Memory B cell (primary cell): ENCODE data around the gene DDIT4L.
"Not testable (repeated sequence)": the region's sequence is repeated elsewhere in the genome, so short reads cannot be mapped to it uniquely, and the experiment has no call there.

ENCODE experiments used
- ATAC-seq: fragments of 150-1000 bp; cut with Tn5 transposase; 2 replicates; pipeline ENCODE4 v1.10.0; 2021; ENCODE audit warnings: low read depth, mild to moderate bottlenecking, moderate library complexity
- DNase-seq, 2 donors: peaks; one replicate each; pipeline ENCODE4 v3.0.0; 2022; ENCODE audit warnings: low spot score in 2 of 2
- H3K27ac Mint-ChIP-seq: one replicate; pipeline ENCODE4 v1.8.0; 2022; ENCODE audit warnings: mild to moderate bottlenecking, moderate library complexity, mixed read lengths
- H3K27me3 Mint-ChIP-seq: one replicate; pipeline ENCODE4 v1.8.0; 2022; ENCODE audit warnings: mixed read lengths
- H3K36me3 Mint-ChIP-seq: one replicate; pipeline ENCODE4 v1.8.0; 2022; ENCODE audit warnings: mild to moderate bottlenecking, mixed read lengths
- H3K4me1 Mint-ChIP-seq: one replicate; pipeline ENCODE4 v1.8.0; 2022; ENCODE audit warnings: mixed read lengths
- H3K4me3 Mint-ChIP-seq: one replicate; pipeline ENCODE4 v1.8.0; 2022; ENCODE audit warnings: mild to moderate bottlenecking, moderate library complexity, mixed read lengths
- H3K9me3 Mint-ChIP-seq: one replicate; pipeline ENCODE4 v1.8.0; 2022; ENCODE audit warnings: mixed read lengths

Gene DDIT4L

GRCh38 chr4:100189820-100190642 is at the start of gene DDIT4L:
TSS of gene DDIT4L (minus strand) at chr4:100190468. CDS start at chr4:100189983, 485 bp downstream.
- H3K27ac Mint-ChIP-seq = no peak within 1 kb of the TSS
- ATAC-seq (peak; percentile 56), DNase-seq (no peak)
- peaks cover 13% of the 10 kb centered on the region for H3K4me1 Mint-ChIP-seq
- H3K9me3 Mint-ChIP-seq = no peaks in the 10 kb centered on the region
- H3K36me3 Mint-ChIP-seq = no peaks in the 10 kb centered on the region
- peak within 1 kb of the TSS; percentile 81 for H3K4me3 Mint-ChIP-seq
- peaks cover 20% of the 10 kb centered on the region for H3K27me3 Mint-ChIP-seq

- H3K4me3 Mint-ChIP-seq = no peak overlapping the region
- no peak overlapping the region for H3K27ac Mint-ChIP-seq
- H3K4me1 Mint-ChIP-seq = no peaks in the 10 kb centered on the region
- no peak for DNase-seq
- ATAC-seq = no peak
- peaks cover 3% of the 10 kb centered on the region for H3K9me3 Mint-ChIP-seq
- no peaks in the 10 kb centered on the region for H3K36me3 Mint-ChIP-seq
- peaks cover 3% of the 10 kb centered on the region for H3K27me3 Mint-ChIP-seq
Measured at GRCh38 chr4:100240008-100240407, 49.7 kb upstream of the DDIT4L start.

DNA sequence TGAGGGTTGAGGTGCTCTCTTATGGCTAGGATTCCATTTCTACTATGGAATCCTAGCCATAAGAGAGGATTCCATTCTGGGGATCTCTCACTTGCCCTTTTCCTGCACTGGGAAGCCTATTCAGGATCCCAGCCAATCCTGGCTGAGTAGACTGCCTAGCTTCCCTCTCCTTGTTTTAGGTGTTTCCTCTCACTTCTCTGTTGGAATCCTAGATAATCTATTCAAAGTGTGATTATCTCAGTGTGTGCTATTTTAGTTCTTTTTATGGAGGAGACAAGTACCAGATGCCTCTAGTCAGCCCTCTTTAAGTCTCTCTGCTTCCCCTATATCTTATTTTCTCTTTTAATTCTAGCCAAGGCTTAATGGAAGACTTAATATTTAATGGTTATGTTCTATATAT is 34.5 kb upstream of the DDIT4L start:
- peaks cover 3% of the 10 kb centered on the region for H3K27me3 Mint-ChIP-seq
- peaks cover 5% of the 10 kb centered on the region for H3K36me3 Mint-ChIP-seq
- no peak for DNase-seq
- no peak overlapping the region for H3K4me3 Mint-ChIP-seq
- no peak overlapping the region for H3K27ac Mint-ChIP-seq
- peaks cover 21% of the 10 kb centered on the region for H3K9me3 Mint-ChIP-seq
- no peaks in the 10 kb centered on the region for H3K4me1 Mint-ChIP-seq
- ATAC-seq = no peak

DNA sequence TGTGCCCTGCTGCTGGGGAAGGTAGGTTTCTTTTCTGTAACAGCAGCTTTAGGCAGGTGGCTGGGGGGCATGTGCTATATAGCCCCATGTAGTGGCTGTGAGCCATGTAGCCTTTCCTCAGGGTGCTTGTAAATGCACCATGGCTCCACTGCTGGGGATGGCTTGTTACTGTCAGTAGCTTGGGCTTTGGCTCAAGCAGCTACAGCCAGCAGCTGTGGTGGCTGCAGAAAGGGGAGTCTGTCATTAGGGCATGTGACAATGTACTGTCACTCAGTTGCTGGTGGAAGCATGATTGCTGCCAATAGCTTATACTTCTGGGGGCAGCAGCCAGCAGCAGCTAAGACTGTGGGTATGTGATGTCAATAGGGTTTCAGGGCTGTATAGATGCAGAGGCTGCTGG is 33.9 kb upstream of the DDIT4L start:
- Mint-ChIP-seq H3K9me3 (peaks cover 21% of the 10 kb centered on the region), H3K36me3 (peaks cover 5% of the 10 kb centered on the region), H3K27ac (no peak overlapping the region), H3K4me3 (no peak overlapping the region), H3K27me3 (peaks cover 3% of the 10 kb centered on the region), H3K4me1 (no peaks in the 10 kb centered on the region)
- DNase-seq (no peak), ATAC-seq (no peak)

GRCh38 chr4:100208964-100209363 is 18.7 kb upstream of the DDIT4L start:
- H3K27me3 Mint-ChIP-seq = peaks cover 7% of the 10 kb centered on the region
- no peaks in the 10 kb centered on the region for H3K36me3 Mint-ChIP-seq
- DNase-seq (no peak), ATAC-seq (peak; percentile 24)
- H3K27ac Mint-ChIP-seq = no peak overlapping the region
- H3K4me3 Mint-ChIP-seq = no peak overlapping the region
- no peaks in the 10 kb centered on the region for H3K9me3 Mint-ChIP-seq
- peaks cover 4% of the 10 kb centered on the region for H3K4me1 Mint-ChIP-seq

DNA sequence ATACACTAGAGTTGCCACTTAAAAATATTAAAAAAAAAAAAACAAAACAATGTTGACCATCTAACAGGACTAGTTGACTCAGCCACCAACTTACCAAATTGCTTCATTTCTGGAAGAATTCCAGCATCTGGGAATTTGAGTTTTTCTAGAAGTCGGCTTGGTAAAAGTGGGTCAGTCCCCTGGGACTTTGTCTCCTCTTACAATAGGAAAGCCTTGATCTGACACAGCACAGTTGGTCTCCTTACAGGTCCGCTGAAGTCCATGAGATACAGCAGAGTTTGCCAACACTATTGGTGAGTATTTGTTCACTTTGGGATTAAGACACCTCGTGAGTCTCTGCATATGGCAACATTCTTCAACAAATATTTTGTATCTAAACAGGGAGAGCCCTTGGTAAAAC is 18.2 kb upstream of the DDIT4L start:
- DNase-seq (no peak), ATAC-seq (no peak)
- Mint-ChIP-seq H3K27me3 (peaks cover 7% of the 10 kb centered on the region), H3K4me3 (no peak overlapping the region), H3K4me1 (peaks cover 4% of the 10 kb centered on the region), H3K9me3 (no peaks in the 10 kb centered on the region), H3K36me3 (no peaks in the 10 kb centered on the region), H3K27ac (no peak overlapping the region)

DNA sequence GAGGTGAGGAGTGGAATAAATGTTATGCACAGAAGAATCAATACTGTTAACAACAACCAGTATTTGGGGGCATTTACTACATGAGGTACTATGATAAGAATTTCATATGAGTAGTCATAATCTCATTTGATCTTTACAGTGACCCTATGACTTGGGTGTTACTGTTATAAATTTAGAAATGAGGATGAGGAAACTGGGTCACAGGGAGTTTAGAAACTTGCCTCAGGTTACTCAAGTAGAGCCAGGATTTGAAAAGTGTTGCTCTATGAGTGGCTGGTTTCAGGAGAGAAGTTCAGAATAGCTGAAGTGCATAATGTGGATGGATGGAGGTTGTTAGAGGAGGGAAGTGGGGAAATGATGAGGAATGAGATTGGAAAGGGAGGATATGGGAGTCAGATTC is 16.6 kb upstream of the DDIT4L start:
- H3K36me3 Mint-ChIP-seq = no peaks in the 10 kb centered on the region

GRCh38 chr4:100198061-100198460 is 7.8 kb upstream of the DDIT4L start:
- H3K9me3 Mint-ChIP-seq = no peaks in the 10 kb centered on the region

More for the DNA sequence above, 16.6 kb upstream of the DDIT4L start:
- Mint-ChIP-seq H3K27ac (no peak overlapping the region), H3K4me1 (peaks cover 4% of the 10 kb centered on the region), H3K27me3 (peaks cover 7% of the 10 kb centered on the region), H3K9me3 (no peaks in the 10 kb centered on the region), H3K4me3 (no peak overlapping the region)
- DNase-seq = no peak
- no peak for ATAC-seq

DNA sequence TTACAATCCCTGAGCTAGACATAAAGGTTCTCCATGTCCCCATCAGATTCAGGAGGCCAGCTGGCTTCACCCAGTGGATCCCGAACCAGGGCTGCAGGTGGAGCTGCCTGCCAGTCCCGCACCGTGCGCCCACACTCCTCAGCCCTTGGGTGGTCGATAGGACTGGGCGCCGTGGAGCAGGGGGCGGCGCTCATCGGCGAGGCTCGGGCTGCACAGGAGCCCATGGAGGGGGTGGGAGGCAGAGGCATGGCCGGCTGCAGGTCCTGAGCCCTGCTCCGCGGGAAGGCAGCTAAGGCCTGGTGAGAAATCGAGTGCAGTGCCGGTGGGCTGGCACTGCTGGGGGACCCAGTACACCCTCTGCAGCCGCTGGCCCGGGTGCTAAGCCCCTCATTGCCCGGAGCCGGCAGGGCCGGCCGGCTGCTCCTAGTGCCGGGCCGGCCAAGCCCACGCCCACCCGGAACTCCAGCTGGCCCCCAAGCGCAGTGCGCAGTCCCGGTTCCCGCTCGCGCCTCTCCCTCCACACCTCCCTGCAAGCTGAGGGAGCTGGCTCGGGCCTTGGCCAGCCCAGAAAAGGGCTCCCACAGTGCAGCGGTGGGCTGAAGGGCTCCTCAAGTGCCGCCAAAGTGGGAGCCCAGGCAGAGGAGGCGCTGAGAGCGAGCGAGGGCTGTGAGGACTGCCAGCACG is 6.3 kb upstream of the DDIT4L start:
- H3K9me3 Mint-ChIP-seq, H3K36me3 Mint-ChIP-seq, H3K4me3 Mint-ChIP-seq, H3K4me1 Mint-ChIP-seq, H3K27me3 Mint-ChIP-seq, DNase-seq, H3K27ac Mint-ChIP-seq, ATAC-seq: not testable (repeated sequence)

More at GRCh38 chr4:100198061-100198460, 7.8 kb upstream of the DDIT4L start:
- no peak for ATAC-seq
- no peaks in the 10 kb centered on the region for H3K4me1 Mint-ChIP-seq
- no peak overlapping the region for H3K4me3 Mint-ChIP-seq
- no peaks in the 10 kb centered on the region for H3K36me3 Mint-ChIP-seq
- no peak for DNase-seq
- H3K27me3 Mint-ChIP-seq = no peaks in the 10 kb centered on the region
- no peak overlapping the region for H3K27ac Mint-ChIP-seq

- no peak overlapping the region for H3K27ac Mint-ChIP-seq
- ATAC-seq (no peak), DNase-seq (no peak)
- no peaks in the 10 kb centered on the region for H3K9me3 Mint-ChIP-seq
- H3K4me1 Mint-ChIP-seq = peaks cover 13% of the 10 kb centered on the region
- peaks cover 20% of the 10 kb centered on the region for H3K27me3 Mint-ChIP-seq
- no peaks in the 10 kb centered on the region for H3K36me3 Mint-ChIP-seq
- peak overlapping the region; percentile 81 for H3K4me3 Mint-ChIP-seq
Measured at GRCh38 chr4:100190643-100191600, 654 bp upstream of the DDIT4L start.

GRCh38 chr4:100188829-100189228 is 1.4 kb downstream of the DDIT4L start:
- Mint-ChIP-seq H3K36me3 (no peaks in the 10 kb centered on the region), H3K9me3 (no peaks in the 10 kb centered on the region), H3K27me3 (peaks cover 20% of the 10 kb centered on the region), H3K4me1 (peaks cover 13% of the 10 kb centered on the region), H3K27ac (no peak overlapping the region), H3K4me3 (peak overlapping the region; percentile 81)
- no peak for DNase-seq
- ATAC-seq = no peak

DNA sequence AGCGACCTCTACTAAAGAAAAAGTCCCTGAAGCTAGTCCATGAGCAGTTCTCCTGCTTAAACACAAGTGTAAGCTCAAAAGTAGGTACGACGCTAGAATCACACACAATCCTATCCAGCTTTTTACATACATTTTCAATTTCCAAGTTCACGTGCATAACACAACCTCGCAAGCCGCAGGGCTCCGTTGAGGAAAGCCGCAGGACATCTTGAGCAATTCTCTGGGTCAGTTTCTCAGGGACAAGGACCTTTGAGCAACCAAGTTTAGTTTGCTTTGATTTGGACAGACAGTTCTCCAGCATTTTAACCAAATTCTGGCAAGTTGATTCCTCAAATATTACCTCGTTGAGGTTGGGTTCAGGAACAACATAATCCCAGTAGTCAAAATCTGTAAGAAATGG is 2.5 kb downstream of the DDIT4L start:
- Mint-ChIP-seq H3K36me3 (no peaks in the 10 kb centered on the region), H3K9me3 (no peaks in the 10 kb centered on the region), H3K4me1 (peaks cover 13% of the 10 kb centered on the region), H3K4me3 (no peak overlapping the region), H3K27ac (no peak overlapping the region), H3K27me3 (peaks cover 20% of the 10 kb centered on the region)
- DNase-seq (no peak), ATAC-seq (no peak)

GRCh38 chr4:100184787-100185186 is 5.5 kb downstream of the DDIT4L start:
- no peaks in the 10 kb centered on the region for H3K9me3 Mint-ChIP-seq
- H3K4me1 Mint-ChIP-seq = peaks cover 7% of the 10 kb centered on the region
- no peak overlapping the region for H3K27ac Mint-ChIP-seq
- ATAC-seq (no peak), DNase-seq (no peak)
- no peak overlapping the region for H3K4me3 Mint-ChIP-seq
- H3K36me3 Mint-ChIP-seq = no peaks in the 10 kb centered on the region
- peaks cover 13% of the 10 kb centered on the region for H3K27me3 Mint-ChIP-seq

GRCh38 chr4:100177855-100178254 is 12.4 kb downstream of the DDIT4L start:
- DNase-seq (no peak), ATAC-seq (no peak)
- Mint-ChIP-seq H3K4me1 (peaks cover 3% of the 10 kb centered on the region), H3K9me3 (no peaks in the 10 kb centered on the region), H3K27me3 (peaks cover 1% of the 10 kb centered on the region), H3K4me3 (no peak overlapping the region), H3K27ac (no peak overlapping the region), H3K36me3 (no peaks in the 10 kb centered on the region)
